Neutrophil (primary cell): Measurements from ENCODE around the gene BLOC1S5.

ENCODE experiments used
- H3K27ac ChIP-seq: fragments of 200-600 bp; sonication (generic); 2 replicates; pipeline ENCODE4 v1.5.1; 2016; ENCODE audit warnings: mild to moderate bottlenecking, moderate library complexity
- H3K27me3 ChIP-seq: fragments of 200-600 bp; sonication (generic); 2 replicates; pipeline ENCODE4 v1.6.0; 2016; ENCODE audit warnings: mild to moderate bottlenecking
- H3K36me3 ChIP-seq: fragments of 200-600 bp; sonication (generic); 2 replicates; pipeline ENCODE4 v1.5.1; 2017
- H3K4me1 ChIP-seq, 2 experiments: fragments of 200-600 bp in 1 of 2; sonication (generic) in 1 of 2; 1 replicate in 1 of 2; 2 replicates in 1 of 2; pipeline versions ENCODE4 v1.5.1 to v1.6.1; 2013 to 2016; ENCODE audit warnings: low read depth in 1 of 2, low read length in 1 of 2, mild to moderate bottlenecking in 1 of 2, moderate library complexity in 1 of 2; ENCODE audit not compliant: control insufficient read depth in 1 of 2, insufficient read depth in 1 of 2
- H3K4me3 ChIP-seq, 2 experiments: fragments of 200-600 bp in 1 of 2; sonication (generic) in 1 of 2; 1 replicate in 1 of 2; 2 replicates in 1 of 2; pipeline ENCODE4 v1.5.1; 2013 to 2016; ENCODE audit warnings: low read depth in 1 of 2, low read length in 1 of 2, mild to moderate bottlenecking in 1 of 2, moderate library complexity in 1 of 2
- H3K9me3 ChIP-seq: fragments of 200-600 bp; sonication (generic); 2 replicates; pipeline ENCODE4 v1.5.1; 2016
- TF ChIP-seq, protein P1 (sequence below): fragments of 200-600 bp; sonication (generic); IDR thresholded peaks from 2 replicates; pipeline ENCODE4 v1.5.1; 2016; ENCODE audit warnings: antibody characterized with exemption

The BLOC1S5 gene

DNA sequence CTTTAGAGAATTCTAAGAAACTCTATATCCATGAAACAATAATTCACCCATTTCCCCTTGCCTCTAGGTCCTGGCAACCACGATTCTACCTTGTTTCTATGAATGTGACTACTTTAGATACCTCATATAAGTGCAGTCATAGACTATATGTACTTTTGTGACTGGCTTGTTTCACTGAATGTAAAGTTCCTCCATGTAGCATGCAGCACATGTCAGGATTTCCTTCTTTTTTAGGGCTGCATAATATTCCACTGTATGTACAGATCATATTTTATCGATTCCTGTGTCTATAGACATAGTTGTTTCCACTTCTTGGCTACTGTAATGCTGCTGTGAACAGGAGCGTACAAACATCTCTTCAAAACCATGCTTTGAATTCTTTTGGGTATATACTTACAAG lies 26.5 kb upstream of the BLOC1S5 start:
- Histone ChIP-seq H3K36me3 (peaks cover 36% of the 10 kb centered on the region), H3K4me1 (no peaks in the 10 kb centered on the region), H3K27me3 (no peaks in the 10 kb centered on the region), H3K4me3 (no peak overlapping the region), H3K27ac (no peak overlapping the region), H3K9me3 (no peaks in the 10 kb centered on the region)
- TF ChIP-seq, protein P1, sequence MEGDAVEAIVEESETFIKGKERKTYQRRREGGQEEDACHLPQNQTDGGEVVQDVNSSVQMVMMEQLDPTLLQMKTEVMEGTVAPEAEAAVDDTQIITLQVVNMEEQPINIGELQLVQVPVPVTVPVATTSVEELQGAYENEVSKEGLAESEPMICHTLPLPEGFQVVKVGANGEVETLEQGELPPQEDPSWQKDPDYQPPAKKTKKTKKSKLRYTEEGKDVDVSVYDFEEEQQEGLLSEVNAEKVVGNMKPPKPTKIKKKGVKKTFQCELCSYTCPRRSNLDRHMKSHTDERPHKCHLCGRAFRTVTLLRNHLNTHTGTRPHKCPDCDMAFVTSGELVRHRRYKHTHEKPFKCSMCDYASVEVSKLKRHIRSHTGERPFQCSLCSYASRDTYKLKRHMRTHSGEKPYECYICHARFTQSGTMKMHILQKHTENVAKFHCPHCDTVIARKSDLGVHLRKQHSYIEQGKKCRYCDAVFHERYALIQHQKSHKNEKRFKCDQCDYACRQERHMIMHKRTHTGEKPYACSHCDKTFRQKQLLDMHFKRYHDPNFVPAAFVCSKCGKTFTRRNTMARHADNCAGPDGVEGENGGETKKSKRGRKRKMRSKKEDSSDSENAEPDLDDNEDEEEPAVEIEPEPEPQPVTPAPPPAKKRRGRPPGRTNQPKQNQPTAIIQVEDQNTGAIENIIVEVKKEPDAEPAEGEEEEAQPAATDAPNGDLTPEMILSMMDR: no peak

DNA sequence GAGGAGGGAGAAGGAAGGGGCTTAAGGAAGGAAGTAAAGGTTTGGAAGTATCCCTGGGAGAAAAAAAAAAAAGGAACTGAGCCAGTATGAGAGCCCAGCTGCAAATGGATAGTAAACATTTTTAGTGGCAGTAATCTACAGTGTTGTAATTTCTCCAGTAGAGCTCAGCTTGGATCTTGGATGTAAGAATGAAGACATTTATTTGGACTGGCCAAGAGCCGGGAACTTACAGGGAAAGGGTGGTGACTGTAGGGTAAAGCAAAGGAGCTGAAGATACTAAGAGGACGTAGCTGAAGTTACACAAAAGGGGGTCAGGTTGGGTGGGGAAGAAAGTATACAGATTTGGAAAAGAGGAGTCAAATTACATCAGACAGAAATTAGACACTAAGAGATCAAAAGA lies 24.7 kb upstream of the BLOC1S5 start:
- peaks cover 25% of the 10 kb centered on the region for H3K36me3 ChIP-seq
- H3K4me1 ChIP-seq: no peaks in the 10 kb centered on the region
- no peak overlapping the region for H3K4me3 ChIP-seq
- TF ChIP-seq, protein P1: no peak
- H3K27me3 ChIP-seq: no peaks in the 10 kb centered on the region
- H3K27ac ChIP-seq: no peak overlapping the region
- no peaks in the 10 kb centered on the region for H3K9me3 ChIP-seq

DNA sequence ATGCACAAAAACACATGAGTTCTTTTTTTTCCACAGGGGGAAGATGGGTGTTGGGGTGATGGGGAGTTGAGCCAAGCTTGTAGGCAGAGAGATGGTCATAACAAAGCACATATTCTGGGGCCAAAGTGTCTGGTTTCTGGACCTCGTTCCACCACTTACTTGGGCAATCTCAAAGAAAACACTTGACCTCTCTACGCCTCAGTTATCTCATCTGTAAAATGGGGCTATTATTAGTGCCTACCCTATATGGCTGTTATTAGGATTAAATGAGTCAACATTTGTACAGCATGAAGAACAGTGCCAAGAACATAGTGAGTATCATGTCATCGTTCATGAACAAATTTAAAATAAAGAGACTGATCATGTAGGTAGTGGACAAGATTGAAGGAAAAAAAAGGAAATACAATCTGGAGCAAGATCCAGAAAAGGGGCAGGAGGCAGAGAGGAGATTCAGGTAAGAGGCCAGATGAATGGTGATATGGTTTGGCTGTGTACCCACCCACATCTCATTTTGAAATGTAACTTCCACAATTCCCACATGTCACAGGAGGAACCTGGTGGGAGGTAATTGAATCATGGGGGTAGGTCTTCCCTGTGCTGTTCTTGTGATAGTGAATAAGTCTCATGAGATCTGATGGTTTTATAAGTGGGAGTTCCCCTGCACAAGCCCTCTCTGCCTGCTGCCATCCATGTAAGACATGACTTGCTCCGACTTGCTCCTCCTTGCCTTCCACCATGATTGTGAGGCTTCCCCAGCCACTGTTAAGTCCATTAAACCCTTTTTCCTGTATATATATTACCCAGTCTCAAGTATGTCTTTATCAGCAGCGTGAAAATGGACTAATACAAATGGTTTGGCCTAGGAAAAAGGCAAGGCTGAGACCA lies 23.9 kb upstream of the BLOC1S5 start:
- no peaks in the 10 kb centered on the region for H3K27me3 ChIP-seq
- no peaks in the 10 kb centered on the region for H3K9me3 ChIP-seq
- peaks cover 2 to 4% of the 10 kb centered on the region in 2 experiments for H3K4me1 ChIP-seq
- H3K36me3 ChIP-seq: peaks cover 23% of the 10 kb centered on the region
- TF ChIP-seq, protein P1: no peak
- no peak overlapping the region for H3K27ac ChIP-seq
- H3K4me3 ChIP-seq: no peak overlapping the region

DNA sequence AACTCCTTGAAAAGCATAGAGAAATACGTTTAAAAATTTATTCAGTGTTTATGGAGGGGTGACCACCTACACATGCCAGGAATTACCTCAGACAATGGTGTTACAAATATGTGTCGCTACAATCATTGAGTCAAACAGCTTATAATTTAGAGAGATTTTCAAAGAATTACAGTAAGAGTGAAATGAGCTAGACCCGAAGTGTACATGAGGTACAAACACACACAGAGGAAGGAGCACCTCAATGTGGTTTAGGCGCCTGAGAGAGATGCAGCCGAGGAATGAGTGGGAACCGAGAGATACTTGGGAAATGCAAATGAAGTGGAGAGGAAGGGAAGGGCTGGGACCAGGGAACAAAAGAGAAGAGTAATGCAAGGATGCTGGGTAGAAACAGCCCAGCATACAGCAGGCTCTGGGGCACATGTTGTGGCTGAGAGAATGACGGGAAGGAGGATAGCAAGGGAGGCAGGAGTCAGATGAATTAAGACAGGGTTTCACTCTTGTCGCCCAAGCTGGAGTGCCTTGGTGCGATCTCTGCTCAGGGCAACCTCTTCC lies 22.6 kb upstream of the BLOC1S5 start:
- Histone ChIP-seq H3K36me3 (peaks cover 21% of the 10 kb centered on the region), H3K9me3 (no peaks in the 10 kb centered on the region), H3K27ac (no peak overlapping the region), H3K27me3 (no peaks in the 10 kb centered on the region), H3K4me3 (no peak overlapping the region), H3K4me1 (peaks cover 8 to 16% of the 10 kb centered on the region in 2 experiments)
- TF ChIP-seq, protein P1: no peak

DNA sequence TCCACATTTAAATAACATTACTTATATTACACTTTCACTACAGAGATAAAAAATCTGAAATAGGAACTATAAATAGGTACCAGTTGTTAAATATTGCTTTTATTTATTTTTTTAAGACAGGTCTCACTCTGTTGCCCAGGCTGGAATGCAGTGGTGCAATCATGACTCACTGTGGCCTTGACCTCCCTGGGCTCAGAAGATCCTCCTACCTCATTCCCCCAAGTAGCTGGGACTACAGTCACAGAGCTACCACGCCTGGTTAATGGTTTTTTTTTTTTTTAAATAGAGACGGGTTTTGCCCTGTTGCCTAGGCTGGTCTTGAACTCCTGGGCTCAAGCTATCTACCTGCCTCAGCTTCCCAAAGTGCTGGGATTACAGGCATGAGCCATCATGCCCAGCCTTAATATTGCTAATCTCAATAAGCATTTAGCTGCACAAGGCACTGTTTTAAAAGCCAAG lies 20.9 kb upstream of the BLOC1S5 start:
- no peaks in the 10 kb centered on the region for H3K9me3 ChIP-seq
- H3K27ac ChIP-seq: no peak overlapping the region

More for the DNA sequence above, 20.9 kb upstream of the BLOC1S5 start:
- Histone ChIP-seq H3K4me1 (peaks cover 25 to 33% of the 10 kb centered on the region in 2 experiments), H3K27me3 (no peaks in the 10 kb centered on the region), H3K4me3 (no peak overlapping the region), H3K36me3 (peaks cover 13% of the 10 kb centered on the region)
- TF ChIP-seq, protein P1: no peak
